DND-41 (cell line): ENCODE results near the gene SLC30A7.
"Not testable (repeated sequence)": the region's sequence is repeated elsewhere in the genome, so short reads cannot be mapped to it uniquely, and the experiment has no call there.

ENCODE experiments used
- ATAC-seq: fragments of 200-7000 bp; cut with Tn5 transposase; 3 replicates; pipeline ENCODE4 v1.9.1; 2021; ENCODE audit warnings: low read depth; ENCODE audit not compliant: insufficient read depth
- DNase-seq: peaks from one replicate; pipeline ENCODE4 v3.0.0-alpha.2; 2020
- H2AFZ ChIP-seq: 2 replicates; pipeline ENCODE4 v1.6.0; 2012; ENCODE audit warnings: low read depth, low read length
- H3K27ac ChIP-seq: 2 replicates; pipeline ENCODE4 v1.5.1; 2012; ENCODE audit warnings: low read length, inconsistent platforms
- H3K27me3 ChIP-seq: fragments of 200-600 bp; sonication (generic); 2 replicates; pipeline ENCODE4 v1.6.0; 2012; ENCODE audit warnings: low read length, mild to moderate bottlenecking, inconsistent platforms; ENCODE audit not compliant: insufficient read depth, poor library complexity
- H3K36me3 ChIP-seq: 2 replicates; pipeline ENCODE4 v1.5.1; 2012; ENCODE audit warnings: low read length, inconsistent platforms; ENCODE audit not compliant: insufficient read depth
- H3K4me1 ChIP-seq: 2 replicates; pipeline ENCODE4 v1.5.1; 2012; ENCODE audit warnings: mild to moderate bottlenecking, low read length; ENCODE audit not compliant: insufficient read depth
- H3K4me2 ChIP-seq: 2 replicates; pipeline ENCODE4 v1.6.0; 2012; ENCODE audit warnings: mild to moderate bottlenecking, moderate library complexity, low read length, inconsistent platforms; ENCODE audit not compliant: insufficient read depth
- H3K4me3 ChIP-seq, 2 experiments: fragments of 200-600 bp in 1 of 2; shearing (Covaris generic) in 1 of 2; 2 replicates each; pipeline ENCODE4 v1.5.1; 2012 to 2016; ENCODE audit warnings: inconsistent platforms in 2 of 2, low read length in 2 of 2, mild to moderate bottlenecking in 2 of 2, low read depth in 1 of 2, moderate library complexity in 1 of 2
- H3K79me2 ChIP-seq: 2 replicates; pipeline ENCODE4 v1.6.0; 2012; ENCODE audit warnings: low read length, inconsistent platforms; ENCODE audit not compliant: insufficient read depth
- H3K9ac ChIP-seq: 2 replicates; pipeline ENCODE4 v1.6.0; 2012; ENCODE audit warnings: low read depth, mild to moderate bottlenecking, inconsistent platforms, low read length, moderate library complexity
- H3K9me3 ChIP-seq: 2 replicates; pipeline ENCODE4 v1.5.1; 2012; ENCODE audit warnings: low read length, moderate library complexity, mild to moderate bottlenecking, inconsistent platforms; ENCODE audit not compliant: insufficient read depth, severe bottlenecking
- H4K20me1 ChIP-seq: 2 replicates; pipeline ENCODE4 v1.6.0; 2012; ENCODE audit warnings: low read length; ENCODE audit not compliant: insufficient read depth
- CTCF ChIP-seq: IDR thresholded peaks from 2 replicates; pipeline ENCODE4 v1.5.1; 2012; ENCODE audit warnings: borderline replicate concordance, low read length, moderate library complexity, mild to moderate bottlenecking; ENCODE audit not compliant: poor library complexity, severe bottlenecking; ENCODE audit errors: extremely low read depth
- EZH2 ChIP-seq: IDR thresholded peaks from 3 replicates; pipeline ENCODE4 v1.6.1; 2012; ENCODE audit warnings: borderline replicate concordance, low read depth, mild to moderate bottlenecking, moderate library complexity, low read length, inconsistent platforms; ENCODE audit not compliant: severe bottlenecking

SLC30A7 gene

GRCh38 chr1:100883963-100884362 is 11.9 kb upstream of the SLC30A7 start:
- Histone ChIP-seq H3K9me3 (peaks cover 7% of the 10 kb centered on the region), H3K4me3 (no peak overlapping the region), H3K36me3 (peaks cover 4% of the 10 kb centered on the region; the same call in 1 of the 2 replicates), H3K4me2 (no peak overlapping the region), H3K27ac (no peak overlapping the region), H4K20me1 (no peaks in the 10 kb centered on the region), H3K27me3 (no peaks in the 10 kb centered on the region), H3K4me1 (no peaks in the 10 kb centered on the region), H2AFZ (no peak overlapping the region), H3K9ac (no peak overlapping the region), H3K79me2 (no peaks in the 10 kb centered on the region)
- DNase-seq = no peak
- no peak for TF ChIP-seq EZH2
- no peak for TF ChIP-seq CTCF
- no peak for ATAC-seq

GRCh38 chr1:100889007-100889406 is 6.9 kb upstream of the SLC30A7 start:
- ATAC-seq, H3K27ac ChIP-seq, H3K4me3 ChIP-seq, H3K4me2 ChIP-seq, DNase-seq, H3K27me3 ChIP-seq, H4K20me1 ChIP-seq, H3K9ac ChIP-seq, H2AFZ ChIP-seq: not testable (repeated sequence)
- Histone ChIP-seq H3K79me2 (peaks cover 35% of the 10 kb centered on the region), H3K9me3 (peaks cover 31% of the 10 kb centered on the region), H3K4me1 (peaks cover 21% of the 10 kb centered on the region), H3K36me3 (peaks cover 28% of the 10 kb centered on the region)

GRCh38 chr1:100889869-100890482 is 5.9 kb upstream of the SLC30A7 start:
- H3K27me3 ChIP-seq, H2AFZ ChIP-seq, H3K4me2 ChIP-seq, ATAC-seq, H3K4me3 ChIP-seq, H4K20me1 ChIP-seq, H3K9ac ChIP-seq, H3K27ac ChIP-seq: not testable (repeated sequence)
- peaks cover 31% of the 10 kb centered on the region for H3K9me3 ChIP-seq
- peaks cover 40% of the 10 kb centered on the region for H3K79me2 ChIP-seq
- peaks cover 21% of the 10 kb centered on the region for H3K4me1 ChIP-seq
- peaks cover 28% of the 10 kb centered on the region for H3K36me3 ChIP-seq
- peak; percentile 18 for DNase-seq

- no peak overlapping the region for H3K9ac ChIP-seq
- TF ChIP-seq EZH2 (no peak), CTCF (no peak)
- no peak overlapping the region for H3K27ac ChIP-seq
- no peak overlapping the region for H3K4me2 ChIP-seq
- peaks cover 31% of the 10 kb centered on the region for H3K9me3 ChIP-seq
- H3K4me1 ChIP-seq = peaks cover 21% of the 10 kb centered on the region
- H3K36me3 ChIP-seq = peaks cover 28% of the 10 kb centered on the region
- no peaks in the 10 kb centered on the region for H4K20me1 ChIP-seq
- H3K4me3 ChIP-seq = no peak overlapping the region
- DNase-seq (no peak), ATAC-seq (no peak)
- peaks cover 51% of the 10 kb centered on the region for H3K79me2 ChIP-seq
- H2AFZ ChIP-seq = no peak overlapping the region
- H3K27me3 ChIP-seq = no peaks in the 10 kb centered on the region
These were observed 4.5 kb upstream of the SLC30A7 start for GRCh38 chr1:100891380-100891779.
